SK-N-SH treated with all-trans-retinoic acid at 6 μM for 48 hours (cell line): ENCODE measurements around the gene CWF19L2.

Source experiments
- ARNTL ChIP-seq: fragments of 450-650 bp; formaldehyde crosslinking; IDR thresholded peaks from 2 replicates; pipeline ENCODE4 v1.5.0; 2020; ENCODE audit warnings: low read depth, mild to moderate bottlenecking, moderate library complexity, borderline replicate concordance
- BACH2 ChIP-seq: fragments of 250-450 bp; sonication (Bioruptor Pico); IDR thresholded peaks from 2 replicates; pipeline ENCODE4 v1.9.0; 2021; ENCODE audit warnings: mild to moderate bottlenecking, borderline replicate concordance
- CSRNP3 ChIP-seq: fragments of 250-450 bp; sonication (Bioruptor Pico); IDR thresholded peaks from 2 replicates; pipeline ENCODE4 v1.5.1; 2021; ENCODE audit warnings: mild to moderate bottlenecking, moderate library complexity
- ESRRG ChIP-seq: fragments of 250-450 bp; sonication (Bioruptor Pico); IDR thresholded peaks from 2 replicates; pipeline ENCODE4 v1.6.1; 2021; ENCODE audit warnings: mild to moderate bottlenecking
- GLIS3 ChIP-seq: fragments of 250-450 bp; sonication (Bioruptor Pico); IDR thresholded peaks from 2 replicates; pipeline ENCODE4 v1.5.0; 2020; ENCODE audit warnings: mild to moderate bottlenecking, moderate library complexity
- PATZ1 ChIP-seq: fragments of 250-450 bp; sonication (Bioruptor Pico); IDR thresholded peaks from 2 replicates; pipeline ENCODE4 v1.8.0; 2020; ENCODE audit warnings: mild to moderate bottlenecking, moderate library complexity, borderline replicate concordance
- PPARA ChIP-seq: fragments of 250-450 bp; sonication (Bioruptor Pico); IDR thresholded peaks from 2 replicates; pipeline ENCODE4 v1.5.0; 2020; ENCODE audit warnings: mild to moderate bottlenecking, borderline replicate concordance
- TCF4 ChIP-seq: fragments of 250-450 bp; sonication (Bioruptor Pico); IDR thresholded peaks from 2 replicates; pipeline ENCODE4 v1.8.0; 2021; ENCODE audit warnings: mild to moderate bottlenecking, moderate library complexity, borderline replicate concordance
- TSHZ2 ChIP-seq: fragments of 250-450 bp; sonication (Bioruptor Pico); IDR thresholded peaks from 2 replicates; pipeline ENCODE4 v1.5.0; 2020; ENCODE audit warnings: mild to moderate bottlenecking, moderate library complexity
- ZC3H10 ChIP-seq: fragments of 250-450 bp; sonication (Bioruptor Pico); IDR thresholded peaks from 2 replicates; pipeline ENCODE4 v1.5.1; 2021; ENCODE audit warnings: mild to moderate bottlenecking, moderate library complexity
- ZFP3 ChIP-seq: fragments of 250-450 bp; sonication (Bioruptor Pico); IDR thresholded peaks from 2 replicates; pipeline ENCODE4 v1.5.0; 2020; ENCODE audit warnings: mild to moderate bottlenecking, moderate library complexity
- ZFP30 ChIP-seq: fragments of 450-650 bp; formaldehyde crosslinking; IDR thresholded peaks from 2 replicates; pipeline ENCODE4 v1.5.0; 2022; ENCODE audit warnings: mild to moderate bottlenecking, moderate library complexity
- ZNF70 ChIP-seq: fragments of 450-650 bp; formaldehyde crosslinking; IDR thresholded peaks from 2 replicates; pipeline ENCODE4 v1.5.0; 2020; ENCODE audit warnings: mild to moderate bottlenecking, moderate library complexity

- no peak for TF ChIP-seq ZC3H10
- TF ChIP-seq CSRNP3 (CRISPR knock-in tag), result no peak
- TF ChIP-seq ZFP30 (CRISPR knock-in tag), result no peak
- TF ChIP-seq PPARA (CRISPR knock-in tag), result no peak
- no peak for TF ChIP-seq BACH2 (CRISPR knock-in tag)
- no peak for TF ChIP-seq GLIS3 (CRISPR knock-in tag)
- no peak for TF ChIP-seq TSHZ2 (CRISPR knock-in tag)
- TF ChIP-seq ZFP3 (CRISPR knock-in tag), result no peak
- TF ChIP-seq ESRRG (CRISPR knock-in tag), result no peak
- no peak for TF ChIP-seq ARNTL (CRISPR knock-in tag)
- no peak for TF ChIP-seq PATZ1 (CRISPR knock-in tag)
- no peak for TF ChIP-seq ZNF70 (CRISPR knock-in tag)
- TF ChIP-seq TCF4, result no peak
These were observed 29.9 kb downstream of the CWF19L2 start for GRCh38 chr11:107427569-107428180.
